Measurements from ENCODE around the gene PRR12.
A peak's percentile ranks its signal among the peaks of the same experiment; 100 is the strongest.
"Not testable (repeated sequence)": the region's sequence is repeated elsewhere in the genome, so short reads cannot be mapped to it uniquely, and the experiment has no call there.

The PRR12 gene

DNA sequence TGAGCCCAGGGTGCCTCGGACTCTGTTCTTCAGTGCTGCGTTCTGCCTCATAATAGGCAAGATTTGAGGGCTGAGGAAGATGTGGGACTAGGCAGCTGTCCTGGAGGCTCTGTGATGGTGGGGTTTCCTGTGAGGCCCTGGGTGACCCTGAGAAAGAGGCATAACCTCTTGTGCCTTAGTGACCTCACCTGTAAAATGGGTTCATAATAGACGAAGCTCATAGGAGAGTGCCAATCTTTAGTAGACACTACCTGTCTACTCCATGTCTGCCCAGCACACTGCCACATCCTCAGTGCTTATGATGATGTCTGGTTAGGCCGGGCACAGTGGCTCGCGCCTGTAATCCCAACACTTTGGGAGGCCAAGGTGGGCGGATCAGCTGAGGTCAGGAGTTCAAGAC, 25.6 kb downstream of the PRR12 start:
- no peak for DNase-seq (ENCODE audit: low read depth in 2 of 2)

DNA sequence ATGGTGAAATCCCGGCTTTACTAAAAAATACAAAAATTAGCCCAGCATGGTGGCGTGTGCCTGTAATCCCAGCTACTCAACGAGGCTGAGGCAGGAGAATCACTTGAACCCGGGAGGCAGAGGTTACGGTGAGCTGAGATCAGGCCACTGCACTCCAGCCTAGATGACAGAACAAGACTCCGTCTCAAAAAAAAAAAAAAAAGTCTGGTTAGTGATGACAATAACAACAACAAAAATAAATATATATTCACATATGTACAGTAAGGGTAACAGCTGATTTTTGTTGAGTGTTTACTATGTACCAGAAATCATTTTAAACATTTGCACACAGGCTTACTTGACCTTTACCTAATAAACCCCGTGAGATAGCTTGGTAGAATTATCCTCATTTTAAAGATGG, 26.0 kb downstream of the PRR12 start:
- DNase-seq (ENCODE audit: low read depth in 2 of 2): no peak

DNA sequence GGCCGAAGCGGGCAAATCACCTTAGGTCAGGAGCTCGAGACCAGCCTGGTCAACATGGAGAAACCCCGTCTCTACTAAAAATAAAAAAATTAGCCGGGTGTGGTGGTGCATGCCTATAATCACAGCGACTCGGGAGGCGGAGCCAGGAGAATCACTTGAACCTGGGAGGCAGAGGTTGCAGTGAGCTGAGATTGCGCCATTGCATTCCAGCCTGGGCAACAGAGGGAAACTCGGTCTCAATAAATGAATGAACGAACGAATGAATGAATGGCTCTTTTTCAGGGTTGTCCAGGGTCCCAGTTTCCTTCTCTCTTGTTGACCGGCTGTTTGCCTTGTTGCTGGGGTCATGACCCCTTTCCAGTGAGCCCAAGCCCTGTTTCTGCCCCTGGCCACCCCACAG, 26.9 kb downstream of the PRR12 start:
- DNase-seq (ENCODE audit: low read depth in 2 of 2): not testable (repeated sequence)

DNA sequence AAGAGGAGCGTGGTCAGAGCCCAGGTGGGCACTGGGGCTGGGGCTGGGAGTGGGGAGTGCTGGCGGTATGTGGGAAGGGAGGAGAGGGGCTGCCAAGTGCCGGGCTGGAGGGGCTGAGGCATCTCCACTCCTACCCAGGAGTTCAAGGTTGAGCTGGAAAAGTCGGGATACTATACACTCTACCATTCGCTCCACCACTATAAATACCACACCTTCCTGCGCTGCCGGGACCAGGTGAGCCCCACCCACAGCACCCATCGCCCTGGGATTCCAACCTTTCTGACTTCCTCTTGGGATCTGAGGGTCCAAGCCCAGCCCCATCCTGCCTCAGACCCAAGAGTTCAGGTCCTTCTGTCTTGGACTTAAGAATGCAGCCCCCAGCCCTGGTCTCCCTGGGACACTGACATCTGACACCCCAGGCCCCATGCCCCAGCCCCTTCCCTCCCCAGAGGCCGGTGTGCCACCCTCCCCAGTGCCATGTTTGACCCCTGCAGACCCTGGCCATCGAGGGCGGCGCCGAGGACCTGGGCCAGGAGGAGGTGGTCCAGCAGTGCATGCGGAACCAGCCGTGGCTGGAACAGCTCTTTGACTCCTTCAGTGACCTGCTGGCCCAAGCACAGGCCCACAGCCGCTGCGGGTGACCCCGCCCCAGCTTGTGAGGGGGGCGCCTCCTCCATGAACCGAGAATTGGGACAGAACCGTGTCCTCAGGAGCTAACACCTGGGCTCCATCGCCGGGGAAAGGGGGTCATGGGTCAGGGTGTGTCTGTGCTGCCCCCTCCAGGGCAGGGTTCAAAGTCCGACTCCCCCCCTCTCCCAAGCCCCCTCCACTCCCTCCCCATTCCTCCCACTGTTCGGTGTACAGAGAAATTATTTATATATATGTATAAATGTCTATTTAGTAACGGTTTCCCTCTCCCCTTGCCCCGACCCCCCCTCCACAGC, 34.3 kb downstream of the PRR12 start:
- no peak for DNase-seq (ENCODE audit: low read depth in 2 of 2)

DNA sequence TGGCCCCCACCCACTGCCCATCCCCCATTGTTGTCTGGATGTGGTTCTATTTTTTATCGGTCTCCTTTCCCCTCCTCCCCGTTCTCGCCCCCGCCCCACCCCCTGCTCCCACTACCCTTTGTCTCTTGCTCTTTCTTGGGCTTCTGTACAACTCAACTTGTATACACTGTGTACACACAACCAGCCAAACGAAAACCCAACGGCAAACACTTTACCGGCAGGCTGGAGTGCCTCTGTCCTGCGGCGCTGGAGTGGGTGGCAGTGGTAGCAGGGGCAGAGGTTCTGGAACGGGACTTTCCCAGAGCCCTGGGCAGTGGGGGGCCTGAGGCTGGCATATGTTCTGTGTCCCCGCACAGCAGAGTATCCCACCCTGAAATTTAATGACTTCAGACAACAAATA, 35.2 kb downstream of the PRR12 start:
- no peak for DNase-seq (ENCODE audit: low read depth in 2 of 2)

DNA sequence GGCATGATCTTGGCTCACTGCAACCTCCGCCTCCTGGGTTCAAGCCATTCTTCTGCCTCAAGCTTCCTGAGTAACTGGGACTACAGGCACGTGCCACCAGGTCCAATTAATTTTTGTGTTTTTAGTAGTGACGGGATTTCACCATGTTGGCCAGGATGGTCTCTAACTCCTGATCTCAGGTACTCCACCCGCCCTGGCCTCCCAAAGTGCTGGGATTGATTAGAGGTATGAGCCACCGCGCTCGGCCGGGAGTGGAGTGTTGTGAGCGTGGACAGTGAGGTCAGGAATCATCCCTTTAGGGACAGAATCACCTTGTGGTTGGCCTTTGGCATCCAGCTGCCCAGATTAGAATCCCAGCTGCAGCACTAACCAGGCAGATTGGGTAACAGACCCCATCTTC, 38.7 kb downstream of the PRR12 start:
- no peak for DNase-seq (ENCODE audit: low read depth in 2 of 2)

DNA sequence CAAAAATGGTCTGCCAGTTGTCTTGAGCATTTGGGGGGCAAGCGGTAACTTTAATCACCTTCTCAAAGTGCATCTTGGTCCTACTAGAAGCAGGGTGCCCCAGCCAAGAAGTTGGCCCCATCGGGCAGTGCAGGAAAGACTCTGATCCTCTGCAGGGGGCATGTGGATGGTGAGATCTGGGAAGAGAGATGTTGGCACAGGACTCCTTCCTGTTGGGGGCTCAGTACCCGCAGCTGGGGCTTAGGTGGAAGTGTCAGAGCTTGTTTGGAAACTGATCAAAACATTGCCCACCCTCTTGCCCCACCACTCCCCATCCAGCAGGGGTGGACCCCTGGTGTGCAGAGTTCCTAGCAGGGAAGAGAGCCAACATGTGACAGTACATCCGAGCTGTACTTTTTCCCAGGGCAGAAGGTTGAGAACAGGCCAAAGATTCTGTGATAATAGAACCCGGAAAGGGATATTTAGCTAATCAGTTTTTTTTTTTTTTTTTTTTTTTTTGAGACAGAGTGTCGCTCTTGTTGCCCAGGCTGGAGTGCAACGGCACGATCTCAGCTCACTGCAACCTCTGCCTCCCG, 40.1 kb downstream of the PRR12 start:
- DNase-seq (ENCODE audit: low read depth in 2 of 2): no peak

DNA sequence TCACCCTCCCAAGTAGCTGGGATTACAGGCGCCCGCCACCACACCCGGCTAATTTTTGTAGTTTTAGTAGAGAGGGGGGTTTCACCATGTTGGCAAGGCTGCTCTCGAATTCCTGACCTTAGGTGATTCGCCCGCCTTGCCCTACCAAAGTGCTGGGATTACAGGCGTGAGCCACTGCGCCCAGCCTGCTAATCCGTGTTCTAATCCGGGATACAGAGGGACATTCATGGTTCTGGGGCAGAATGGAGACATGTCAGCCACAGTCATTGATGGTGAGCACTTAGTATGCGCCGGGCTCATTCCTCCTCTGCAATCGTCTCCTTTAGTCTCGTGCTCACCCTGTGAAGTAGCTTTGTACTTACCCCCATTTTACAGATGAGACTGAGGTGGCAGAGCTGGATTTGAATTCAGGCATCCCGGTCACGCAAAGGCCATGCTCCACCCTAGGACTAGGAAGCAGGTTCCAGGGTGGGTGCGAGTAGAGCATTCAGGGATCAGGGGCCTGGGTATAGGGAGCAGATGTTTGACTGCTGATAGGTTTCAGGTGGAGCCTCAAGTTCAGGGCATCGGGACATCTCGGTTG, 40.7 kb downstream of the PRR12 start:
- DNase-seq (ENCODE audit: low read depth in 2 of 2): no peak

DNA sequence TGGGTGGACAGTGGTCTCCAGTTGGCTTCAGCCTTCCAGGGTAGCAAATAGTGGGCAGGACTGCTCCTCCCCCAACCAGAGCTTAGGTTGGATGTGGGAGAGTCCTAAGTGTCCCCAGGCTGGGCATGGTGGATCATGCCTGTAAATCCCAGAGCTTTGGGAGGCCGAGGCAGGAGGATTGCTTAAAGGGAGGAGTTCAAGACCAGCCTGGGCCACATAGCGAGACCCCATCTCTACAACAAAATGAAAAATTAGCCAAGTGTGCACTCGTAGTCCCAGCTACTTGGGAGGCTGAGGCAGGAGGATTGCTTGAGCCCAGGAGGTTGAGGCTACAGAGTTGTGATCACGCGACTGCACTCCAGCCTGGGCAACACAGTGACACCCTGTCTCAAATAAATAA, 41.6 kb downstream of the PRR12 start:
- no peak for DNase-seq (ENCODE audit: low read depth in 2 of 2)

DNA sequence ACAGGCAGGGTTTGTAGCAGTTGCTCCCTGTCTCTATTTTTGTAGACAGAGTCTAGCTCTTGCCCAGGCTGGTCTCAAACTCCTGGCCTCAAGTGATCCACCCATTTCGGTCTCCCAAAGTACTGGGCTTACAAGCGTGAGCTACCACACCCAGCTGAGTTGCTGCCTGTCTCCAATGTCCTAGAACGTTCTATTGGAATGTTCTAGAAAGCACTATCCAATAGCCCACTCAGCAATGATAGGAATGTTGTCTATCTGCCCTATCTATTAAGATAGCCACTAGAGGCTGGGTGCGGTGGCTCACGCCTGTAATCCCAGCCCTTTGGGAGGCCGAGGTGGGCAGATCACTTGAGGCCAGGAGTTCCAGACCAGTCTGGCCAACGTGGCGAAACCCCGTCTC, 42.3 kb downstream of the PRR12 start:
- not testable (repeated sequence) for DNase-seq (ENCODE audit: low read depth in 2 of 2)

DNA sequence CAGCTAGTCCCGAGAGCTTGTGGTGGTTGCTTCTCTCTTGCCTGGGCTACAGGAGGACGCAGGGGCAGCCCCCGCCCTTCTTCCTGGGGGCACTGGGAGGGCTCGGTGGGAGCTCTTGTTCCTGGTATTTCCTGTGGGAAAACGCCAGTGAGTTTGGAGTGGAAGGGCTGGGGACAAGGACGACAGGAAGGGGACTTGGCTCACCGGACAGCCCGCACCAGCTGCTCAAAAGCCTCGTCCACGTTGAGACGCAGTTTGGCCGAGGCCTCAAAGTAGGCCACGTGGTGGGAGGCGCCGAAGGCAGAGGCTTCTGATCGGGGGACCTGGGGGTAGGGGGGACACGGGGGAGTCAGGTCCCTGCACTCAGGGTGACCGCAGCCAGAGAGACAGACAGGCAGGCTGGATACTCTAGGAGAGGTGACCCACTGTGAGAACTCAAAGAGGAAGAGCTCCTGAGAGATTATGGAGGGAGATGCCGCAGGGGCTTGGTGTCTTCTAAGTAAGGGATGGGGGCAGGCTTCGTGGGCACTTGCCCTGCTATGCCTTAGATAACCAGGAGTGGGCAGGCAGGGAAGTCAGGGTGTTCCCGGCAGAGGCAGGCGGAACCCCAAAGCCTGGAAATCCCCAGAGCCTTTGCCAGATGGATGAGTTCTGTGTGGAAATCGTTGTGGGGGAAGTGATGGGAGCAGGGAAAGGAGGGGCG, 44.7 kb downstream of the PRR12 start:
- no peak for DNase-seq (ENCODE audit: low read depth in 2 of 2)

DNA sequence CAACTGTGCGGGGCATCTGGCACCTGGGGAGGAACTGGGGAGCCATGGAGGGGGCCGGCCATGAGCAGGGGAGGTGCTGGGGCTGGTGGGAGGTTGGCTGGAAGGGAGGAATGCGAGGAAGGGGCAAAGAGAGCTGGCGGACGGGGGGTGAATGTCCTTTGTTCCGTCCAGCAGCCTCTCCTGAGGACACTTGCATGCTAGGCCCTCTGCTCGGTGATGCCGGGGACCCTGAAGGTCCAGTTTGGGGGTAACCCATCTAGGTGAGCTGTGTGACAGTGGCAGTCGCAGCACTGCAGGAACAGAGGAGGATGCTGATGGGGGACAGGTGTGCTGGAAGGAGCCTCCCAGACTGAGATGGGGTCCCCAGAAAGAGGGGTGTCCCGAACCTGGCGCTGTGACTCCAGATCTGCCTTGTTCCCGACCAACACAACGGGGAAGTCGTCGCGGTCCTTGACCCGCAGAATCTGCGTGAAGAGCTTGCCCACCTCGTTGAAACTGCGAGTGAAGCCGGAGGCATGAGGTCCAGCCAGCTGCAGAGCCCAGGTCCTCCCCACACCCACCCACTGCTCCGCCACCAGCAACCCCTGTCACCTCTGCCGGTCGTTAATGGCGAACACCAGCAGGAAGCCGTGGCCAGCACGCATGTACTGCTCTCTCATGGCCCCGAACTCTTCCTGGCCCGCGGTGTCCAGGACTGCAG, 45.4 kb downstream of the PRR12 start:
- DNase-seq (ENCODE audit: low read depth in 2 of 2): no peak

DNA sequence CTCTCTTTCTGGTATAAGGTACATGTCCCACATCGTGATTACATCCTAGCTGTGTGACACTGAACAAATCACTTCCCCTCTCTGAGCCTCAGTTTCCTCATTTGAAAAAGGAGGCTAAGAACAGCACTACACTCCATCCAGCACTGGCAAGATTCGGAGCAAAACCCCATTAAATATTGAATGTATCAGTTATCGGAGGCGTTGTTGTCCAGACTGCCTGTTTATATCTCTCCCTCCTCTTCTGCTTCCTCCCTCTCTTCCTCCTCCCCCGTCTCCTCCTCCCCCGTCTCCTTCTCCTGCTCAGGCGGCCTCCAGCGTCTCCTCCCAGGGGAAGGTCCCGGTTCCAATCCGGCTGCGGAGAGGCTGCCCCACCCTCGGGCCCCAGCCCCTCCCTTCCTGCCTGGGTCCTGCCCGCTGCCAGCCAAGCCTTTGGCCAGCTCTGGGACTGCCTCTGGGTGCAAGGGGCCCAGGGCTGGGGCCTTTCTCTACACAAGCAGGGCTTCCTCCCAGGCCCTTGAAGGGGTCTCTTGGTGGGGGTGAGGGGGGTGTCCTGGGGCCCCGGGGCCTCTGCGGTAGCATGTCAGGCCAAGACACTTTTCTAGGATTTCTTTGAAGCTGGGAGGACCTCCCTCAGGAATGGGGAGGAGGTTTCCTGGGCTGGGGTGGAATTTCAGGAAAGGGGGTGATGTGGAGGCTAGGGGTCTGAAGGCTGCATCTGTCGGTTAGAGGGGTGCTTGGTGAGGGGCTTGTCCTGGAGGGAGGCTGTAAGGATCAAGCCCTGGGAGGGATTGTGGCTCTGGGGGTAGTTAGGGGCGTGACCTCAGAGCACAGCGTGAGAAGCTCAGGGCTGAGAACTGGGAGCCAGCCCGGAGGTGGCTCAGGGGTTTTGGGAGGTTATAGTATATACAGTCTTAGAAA, 47.1 kb downstream of the PRR12 start:
- no peak for DNase-seq (ENCODE audit: low read depth in 2 of 2)

DNA sequence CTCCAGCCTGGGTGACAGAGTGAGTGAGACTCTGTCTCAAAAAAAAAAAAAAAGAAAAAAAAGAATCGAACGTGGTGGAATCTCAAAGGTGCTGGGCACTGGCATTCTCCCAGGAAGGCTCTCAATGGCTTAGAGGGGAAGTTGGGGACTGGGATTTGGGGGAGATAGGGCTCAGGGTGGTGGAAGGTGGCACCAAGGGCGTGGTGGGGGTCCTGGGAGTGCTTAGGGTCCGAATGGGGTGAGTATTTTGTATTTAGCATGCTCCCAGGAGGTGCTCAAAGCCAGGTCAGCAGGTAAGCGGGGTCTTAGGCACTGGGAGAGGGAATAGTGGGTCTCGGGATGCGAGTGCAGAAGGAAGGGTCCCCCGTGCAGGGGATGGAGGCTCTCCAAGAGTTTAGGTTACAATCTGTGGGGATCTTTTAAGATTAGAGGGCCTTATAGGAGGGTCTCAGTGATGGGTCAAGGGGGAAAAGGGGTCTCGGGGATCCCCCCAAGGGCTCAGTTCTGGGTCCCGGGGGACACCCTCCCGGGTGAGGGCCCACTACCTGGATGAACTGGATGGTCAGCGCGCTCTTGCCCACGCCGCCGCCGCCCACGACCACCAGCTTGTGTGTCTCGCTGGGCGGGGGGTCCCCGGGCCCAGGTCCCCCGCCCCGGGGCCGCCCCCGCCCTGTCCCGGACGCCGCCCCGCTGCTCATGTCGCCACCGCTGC, 48.6 kb downstream of the PRR12 start:
- DNase-seq (ENCODE audit: low read depth in 2 of 2): no peak

DNA sequence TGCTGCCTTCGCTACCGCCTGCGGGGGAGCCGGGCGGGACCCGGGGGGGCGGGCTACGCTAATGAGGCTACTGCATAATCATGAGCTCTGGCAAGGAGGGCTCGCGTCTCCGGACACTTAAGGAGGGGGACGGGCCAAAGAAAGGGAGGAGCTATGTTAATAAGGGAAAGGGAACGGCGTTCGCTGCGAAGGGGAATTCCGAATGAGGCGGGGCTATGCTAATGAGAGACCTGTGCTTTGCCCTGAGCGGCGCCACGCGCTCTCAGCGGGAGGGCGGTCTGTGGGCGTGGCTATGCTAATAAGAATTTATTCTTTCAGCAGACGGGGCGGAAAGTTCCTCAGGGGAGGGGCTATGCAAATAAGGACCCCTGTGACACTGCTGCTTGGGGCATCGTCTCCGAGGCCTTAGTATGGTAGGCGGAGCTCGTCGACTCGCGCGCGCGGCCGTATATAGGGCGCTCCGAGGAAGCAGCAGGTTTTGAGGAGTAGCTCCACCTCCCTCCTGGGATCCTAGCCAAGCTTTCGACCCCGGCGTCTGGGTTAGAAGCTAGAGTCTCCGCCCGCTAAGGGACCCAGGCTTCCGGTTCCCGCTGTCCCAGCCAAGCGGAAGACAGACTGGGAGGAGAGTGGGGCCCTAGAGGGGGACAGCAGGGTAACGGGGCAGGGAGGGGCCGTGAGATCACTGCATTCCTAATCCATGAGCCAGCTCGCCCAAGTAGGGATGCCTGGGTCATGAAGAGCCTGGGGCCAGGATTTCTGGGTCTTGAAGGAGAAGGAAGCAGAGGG, 49.3 kb downstream of the PRR12 start, which contains the start of gene RRAS:
Gene RRAS (minus strand): TSS at position 31 of the 786 bp plus-strand sequence. CDS start 45 bp downstream, outside the sequence.
- DNase-seq (ENCODE audit: low read depth in 2 of 2): peak; percentile 99

DNA sequence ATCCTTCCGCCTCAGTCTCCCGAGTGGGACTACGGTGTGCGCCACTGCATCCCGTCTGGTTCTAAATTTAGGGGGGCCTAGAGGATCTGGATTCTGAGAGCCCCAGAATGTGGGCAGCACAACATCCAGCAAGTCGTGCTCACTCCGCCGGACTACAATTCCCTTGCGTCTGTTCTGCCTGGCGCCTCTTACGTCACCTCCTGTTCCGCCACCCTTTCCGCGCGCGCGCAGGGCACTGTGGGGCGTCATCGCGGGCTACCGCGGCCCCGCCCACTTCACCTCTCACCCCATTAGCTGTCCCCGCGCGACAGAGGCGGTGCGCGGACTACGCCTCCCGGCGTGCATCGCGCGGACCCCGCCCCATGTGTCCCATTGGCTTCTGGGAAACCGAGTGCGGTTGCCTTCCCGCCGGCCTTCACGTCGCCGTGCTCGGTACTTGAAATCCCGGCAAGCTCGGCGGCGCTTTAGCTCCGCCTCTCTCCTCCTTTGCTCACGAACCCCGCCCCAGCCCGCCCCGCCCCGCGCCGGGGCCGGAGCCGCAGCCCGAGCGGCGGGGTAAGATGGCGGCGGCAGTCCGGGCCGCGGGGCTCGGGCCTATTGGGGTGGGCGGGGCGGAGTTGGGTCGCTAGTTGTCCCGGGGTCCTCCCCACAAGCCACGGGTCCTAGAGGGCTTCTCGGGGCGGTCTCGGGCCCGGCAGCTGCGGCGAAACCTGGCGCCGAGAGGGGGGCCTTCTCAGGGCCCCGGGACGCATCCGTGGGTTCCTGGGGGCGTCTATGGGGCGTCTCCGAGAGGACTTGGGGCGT, 50.9 kb downstream of the PRR12 start, which contains the start of gene SCAF1:
Gene SCAF1 (plus strand): TSS at position 522 of the 804 bp plus-strand sequence. CDS start 2,818 bp downstream, outside the sequence.
- peak; percentile 97 to 98 for DNase-seq (ENCODE audit: low read depth in 2 of 2)

DNA sequence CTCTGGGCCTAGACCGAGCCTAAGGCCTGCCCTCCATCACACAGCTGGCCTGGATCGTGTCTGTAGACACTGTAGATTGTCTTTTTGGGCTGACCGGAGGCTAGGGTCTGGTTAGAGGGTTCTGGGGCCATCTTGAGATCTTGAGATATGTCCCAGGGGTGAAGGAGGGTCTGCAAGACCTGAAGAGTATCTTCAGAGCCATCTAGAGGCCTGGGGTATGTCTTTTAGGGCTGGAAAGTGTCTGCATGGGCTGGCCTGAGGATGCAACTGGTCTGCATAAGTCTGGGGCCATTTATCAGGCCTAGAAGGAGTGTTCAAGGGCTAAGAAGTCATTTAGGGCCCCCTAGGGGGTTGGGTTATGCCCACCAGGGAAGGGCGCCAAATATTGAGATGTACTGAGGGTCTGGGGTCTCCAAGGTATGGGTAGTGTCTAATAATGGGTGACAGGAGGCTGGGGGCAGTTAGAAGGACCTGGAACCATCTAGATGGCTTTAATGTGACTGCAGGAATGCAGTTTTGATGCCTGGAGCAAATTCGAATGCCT, 51.6 kb downstream of the PRR12 start:
- no peak for DNase-seq (ENCODE audit: low read depth in 2 of 2)

DNA sequence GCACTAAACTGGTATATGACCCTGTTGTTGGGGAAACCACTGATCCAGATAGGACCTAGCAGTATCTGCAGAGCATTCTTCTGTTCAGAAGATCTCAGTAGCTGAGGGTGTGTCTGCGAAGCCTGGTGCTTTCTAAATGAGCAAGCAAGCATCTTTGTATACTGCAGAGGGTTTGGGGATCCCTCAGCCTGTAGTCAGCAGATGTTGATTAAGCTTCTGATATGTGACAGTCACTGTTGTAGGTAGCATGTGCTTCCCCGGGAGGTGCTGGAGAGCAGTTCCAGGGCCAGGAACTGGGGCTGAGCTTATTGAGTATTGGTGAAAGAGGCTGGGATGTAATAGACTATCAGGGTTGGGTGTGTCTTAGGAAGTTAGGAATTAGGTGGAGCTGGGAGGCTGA, 52.5 kb downstream of the PRR12 start:
- no peak for DNase-seq (ENCODE audit: low read depth in 2 of 2)

All from stimulated activated CD8-positive, alpha-beta memory T cell treated with anti-CD3 and anti-CD28 coated beads, Interleukin-7, amount 100 ng/mL, for 1 hour (primary cell).